GM06990 (cell line): ENCODE measurements around the gene ZNF92.

ENCODE experiments used
- DNase-seq: peaks from one replicate; pipeline ENCODE4 v3.0.0-alpha.2; 2011; ENCODE audit not compliant: insufficient read length; ENCODE audit errors: extremely low read depth
- H3K27me3 ChIP-seq: replicated peaks from 2 replicates; pipeline ENCODE4 v1.6.0; 2011; ENCODE audit warnings: low read length; ENCODE audit not compliant: control insufficient read depth, insufficient read depth
- H3K36me3 ChIP-seq: 2 replicates; pipeline ENCODE4 v1.5.1; 2011; ENCODE audit warnings: low read length; ENCODE audit not compliant: control insufficient read depth, insufficient read depth
- H3K4me3 ChIP-seq: replicated peaks from 2 replicates; pipeline ENCODE4 v1.5.1; 2011; ENCODE audit warnings: low read depth, mild to moderate bottlenecking, control low read depth, low read length
- TF ChIP-seq, protein P1 (sequence below): IDR thresholded peaks from 2 replicates; pipeline ENCODE4 v1.5.1; 2011; ENCODE audit warnings: low read length, control low read depth, mild to moderate bottlenecking, inconsistent platforms; ENCODE audit not compliant: insufficient read depth, poor library complexity, severe bottlenecking

ZNF92 gene

GRCh38 chr7:65354263-65354662, 19.4 kb upstream of the ZNF92 start:
- no peaks in the 10 kb centered on the region for H3K27me3 ChIP-seq
- no peak overlapping the region for H3K4me3 ChIP-seq
- no peak for DNase-seq
- TF ChIP-seq, protein P1, sequence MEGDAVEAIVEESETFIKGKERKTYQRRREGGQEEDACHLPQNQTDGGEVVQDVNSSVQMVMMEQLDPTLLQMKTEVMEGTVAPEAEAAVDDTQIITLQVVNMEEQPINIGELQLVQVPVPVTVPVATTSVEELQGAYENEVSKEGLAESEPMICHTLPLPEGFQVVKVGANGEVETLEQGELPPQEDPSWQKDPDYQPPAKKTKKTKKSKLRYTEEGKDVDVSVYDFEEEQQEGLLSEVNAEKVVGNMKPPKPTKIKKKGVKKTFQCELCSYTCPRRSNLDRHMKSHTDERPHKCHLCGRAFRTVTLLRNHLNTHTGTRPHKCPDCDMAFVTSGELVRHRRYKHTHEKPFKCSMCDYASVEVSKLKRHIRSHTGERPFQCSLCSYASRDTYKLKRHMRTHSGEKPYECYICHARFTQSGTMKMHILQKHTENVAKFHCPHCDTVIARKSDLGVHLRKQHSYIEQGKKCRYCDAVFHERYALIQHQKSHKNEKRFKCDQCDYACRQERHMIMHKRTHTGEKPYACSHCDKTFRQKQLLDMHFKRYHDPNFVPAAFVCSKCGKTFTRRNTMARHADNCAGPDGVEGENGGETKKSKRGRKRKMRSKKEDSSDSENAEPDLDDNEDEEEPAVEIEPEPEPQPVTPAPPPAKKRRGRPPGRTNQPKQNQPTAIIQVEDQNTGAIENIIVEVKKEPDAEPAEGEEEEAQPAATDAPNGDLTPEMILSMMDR, result no peak
- no peaks in the 10 kb centered on the region for H3K36me3 ChIP-seq

GRCh38 chr7:65369843-65370242, 3.8 kb upstream of the ZNF92 start:
- Histone ChIP-seq H3K4me3 (no peak overlapping the region), H3K27me3 (no peaks in the 10 kb centered on the region), H3K36me3 (no peaks in the 10 kb centered on the region)
- TF ChIP-seq, protein P1, result no peak
- DNase-seq, result no peak

DNA sequence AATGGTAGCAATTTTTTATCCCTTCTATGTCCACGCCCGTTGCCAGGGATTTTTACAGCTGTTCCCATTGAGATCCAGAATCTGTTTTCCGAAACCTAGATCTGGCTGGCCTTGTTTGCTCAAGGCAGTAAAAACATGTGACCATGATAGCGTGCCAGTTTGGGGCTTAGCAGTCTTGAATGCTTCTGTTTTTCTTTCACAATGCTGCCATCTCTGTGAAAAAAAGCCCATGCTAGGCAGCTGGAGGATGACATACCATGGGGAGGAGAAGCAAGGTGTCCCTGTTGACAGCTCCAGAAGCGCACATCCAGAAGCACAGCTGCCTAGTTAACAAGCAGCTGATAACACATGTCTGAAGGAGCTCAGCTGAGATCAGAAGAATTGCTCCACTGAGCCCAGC, 2.2 kb upstream of the ZNF92 start:
- H3K36me3 ChIP-seq, result no peaks in the 10 kb centered on the region; the same call in 1 of the 2 replicates
- TF ChIP-seq, protein P1, result no peak
- no peak overlapping the region for H3K4me3 ChIP-seq
- H3K27me3 ChIP-seq, result no peaks in the 10 kb centered on the region
- no peak for DNase-seq

DNA sequence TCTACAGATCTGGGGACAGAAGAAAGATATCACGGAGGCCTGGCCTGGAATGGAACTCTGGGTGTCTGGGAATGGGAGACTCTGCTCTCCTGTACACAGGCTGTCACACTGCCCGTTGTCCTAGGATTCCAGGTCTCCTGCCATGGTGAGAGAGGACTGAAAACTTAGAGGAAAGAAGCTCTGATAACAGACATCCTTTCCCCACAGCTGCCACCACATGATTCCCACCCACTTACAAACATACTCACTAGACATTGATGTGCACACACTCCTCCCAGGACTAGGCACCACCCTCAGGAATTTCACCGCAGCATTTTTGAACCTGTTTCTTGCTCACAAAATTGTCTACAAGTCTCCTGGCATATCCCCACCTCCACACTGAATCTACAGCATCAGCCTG, 5.7 kb downstream of the ZNF92 start:
- no peak for DNase-seq
- no peaks in the 10 kb centered on the region for H3K27me3 ChIP-seq
- peaks cover 3% of the 10 kb centered on the region; the same call in 1 of the 2 replicates for H3K36me3 ChIP-seq
- no peak overlapping the region for H3K4me3 ChIP-seq
- TF ChIP-seq, protein P1, result no peak

DNA sequence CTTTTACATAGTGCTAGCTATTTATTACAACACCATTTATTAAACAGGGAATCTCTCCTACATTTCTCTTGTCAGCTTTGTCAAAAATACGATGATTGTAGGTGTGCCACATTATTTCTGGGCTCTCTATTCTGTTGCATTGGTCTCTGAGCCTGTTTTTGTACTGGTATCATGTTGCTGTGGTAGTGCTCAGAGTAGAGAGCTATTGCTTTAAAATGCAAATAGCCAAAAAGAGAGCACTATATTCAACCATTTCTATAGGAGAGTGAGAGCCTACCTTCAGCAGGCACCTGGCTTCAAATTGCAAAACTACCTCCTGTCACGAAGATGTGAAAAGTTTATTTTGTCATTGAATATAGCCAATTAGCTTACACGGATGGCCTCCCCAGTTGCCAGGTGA, 8.1 kb downstream of the ZNF92 start:
- DNase-seq, result no peak
- TF ChIP-seq, protein P1, result no peak
- H3K36me3 ChIP-seq, result peaks cover 3% of the 10 kb centered on the region; the same call in 1 of the 2 replicates
- H3K27me3 ChIP-seq, result no peaks in the 10 kb centered on the region
- H3K4me3 ChIP-seq, result no peak overlapping the region

GRCh38 chr7:65382452-65382851, 8.8 kb downstream of the ZNF92 start:
- peaks cover 3% of the 10 kb centered on the region; the same call in 1 of the 2 replicates for H3K36me3 ChIP-seq
- H3K4me3 ChIP-seq, result no peak overlapping the region
- TF ChIP-seq, protein P1, result no peak
- no peak for DNase-seq
- no peaks in the 10 kb centered on the region for H3K27me3 ChIP-seq
